Measurements from ENCODE around the gene MLLT11.
"Not testable (repeated sequence)": the region's sequence is repeated elsewhere in the genome, so short reads cannot be mapped to it uniquely, and the experiment has no call there.

The MLLT11 gene

GRCh38 chr1:151072224-151072623 is 12.0 kb downstream of the MLLT11 start:
- TF ChIP-seq EZH2 (IDR thresholded peaks at IDR 0.05) (no peak), FOXP2 (optimal IDR thresholded peaks at IDR 0.05; ENCODE audit: control extremely low read depth, extremely low read length, insufficient read depth) (no peak), POLR2AphosphoS5 (IDR thresholded peaks at IDR 0.05; ENCODE audit: borderline replicate concordance, low read depth, low read length) (no peak)
- no peak overlapping the region for H3K27ac ChIP-seq
- H3K4me3 ChIP-seq = no peak overlapping the region
- no peaks in the 10 kb centered on the region for H3K9me3 ChIP-seq (ENCODE audit: low read depth, low read length)
- no peak overlapping the region for H3K9ac ChIP-seq (ENCODE audit: insufficient read length)
- DNase-seq (ENCODE audit: low read depth, low spot score) = no peak
- H3K36me3 ChIP-seq (ENCODE audit: insufficient read depth, low read length) = peaks cover 5% of the 10 kb centered on the region

- Histone ChIP-seq H3K9ac (ENCODE audit: insufficient read length) (no peak overlapping the region), H3K36me3 (ENCODE audit: insufficient read depth, low read length) (no peaks in the 10 kb centered on the region), H3K27ac (peak overlapping the region; percentile 54; the same call in 1 of the 2 replicates), H3K9me3 (ENCODE audit: low read depth, low read length) (no peaks in the 10 kb centered on the region), H3K4me3 (no peak overlapping the region)
- DNase-seq (ENCODE audit: low read depth, low spot score) = no peak
- TF ChIP-seq EZH2 (IDR thresholded peaks at IDR 0.05) (no peak), POLR2AphosphoS5 (IDR thresholded peaks at IDR 0.05; ENCODE audit: borderline replicate concordance, low read depth, low read length) (no peak), FOXP2 (optimal IDR thresholded peaks at IDR 0.05; ENCODE audit: control extremely low read depth, extremely low read length, insufficient read depth) (no peak)
These were observed 25.9 kb downstream of the MLLT11 start for GRCh38 chr1:151085953-151086559.

GRCh38 chr1:151097426-151097825 is 37.2 kb downstream of the MLLT11 start:
- not testable (repeated sequence) for H3K27ac ChIP-seq; H3K4me3 ChIP-seq; H3K9me3 ChIP-seq (ENCODE audit: low read depth, low read length); H3K36me3 ChIP-seq (ENCODE audit: insufficient read depth, low read length); H3K9ac ChIP-seq (ENCODE audit: insufficient read length); DNase-seq (ENCODE audit: low read depth, low spot score)

- H3K27ac ChIP-seq = no peak overlapping the region
- TF ChIP-seq FOXP2 (optimal IDR thresholded peaks at IDR 0.05; ENCODE audit: control extremely low read depth, extremely low read length, insufficient read depth) (no peak), EZH2 (IDR thresholded peaks at IDR 0.05) (no peak), POLR2AphosphoS5 (IDR thresholded peaks at IDR 0.05; ENCODE audit: borderline replicate concordance, low read depth, low read length) (no peak)
- H3K4me3 ChIP-seq = no peak overlapping the region
- no peak overlapping the region for H3K9ac ChIP-seq (ENCODE audit: insufficient read length)
- H3K36me3 ChIP-seq (ENCODE audit: insufficient read depth, low read length) = no peaks in the 10 kb centered on the region
- DNase-seq (ENCODE audit: low read depth, low spot score) = no peak
- H3K9me3 ChIP-seq (ENCODE audit: low read depth, low read length) = no peaks in the 10 kb centered on the region
These were observed 37.9 kb downstream of the MLLT11 start for GRCh38 chr1:151098126-151098525.

GRCh38 chr1:151104630-151105029 is 44.4 kb downstream of the MLLT11 start:
- H3K36me3 ChIP-seq (ENCODE audit: insufficient read depth, low read length) = no peaks in the 10 kb centered on the region
- H3K9me3 ChIP-seq (ENCODE audit: low read depth, low read length) = no peaks in the 10 kb centered on the region
- TF ChIP-seq EZH2 (IDR thresholded peaks at IDR 0.05) (no peak), FOXP2 (optimal IDR thresholded peaks at IDR 0.05; ENCODE audit: control extremely low read depth, extremely low read length, insufficient read depth) (no peak), POLR2AphosphoS5 (IDR thresholded peaks at IDR 0.05; ENCODE audit: borderline replicate concordance, low read depth, low read length) (no peak)
- H3K9ac ChIP-seq (ENCODE audit: insufficient read length) = no peak overlapping the region
- no peak overlapping the region for H3K27ac ChIP-seq
- H3K4me3 ChIP-seq = no peak overlapping the region
- DNase-seq (ENCODE audit: low read depth, low spot score) = no peak

GRCh38 chr1:151106894-151107293 is 46.7 kb downstream of the MLLT11 start:
- H3K9me3 ChIP-seq (ENCODE audit: low read depth, low read length) = no peaks in the 10 kb centered on the region

GRCh38 chr1:151108331-151108730 is 48.1 kb downstream of the MLLT11 start:
- no peaks in the 10 kb centered on the region for H3K9me3 ChIP-seq (ENCODE audit: low read depth, low read length)
- TF ChIP-seq EZH2 (IDR thresholded peaks at IDR 0.05) = no peak
- no peak for TF ChIP-seq FOXP2 (optimal IDR thresholded peaks at IDR 0.05; ENCODE audit: control extremely low read depth, extremely low read length, insufficient read depth)
- TF ChIP-seq POLR2AphosphoS5 (IDR thresholded peaks at IDR 0.05; ENCODE audit: borderline replicate concordance, low read depth, low read length) = no peak
- no peaks in the 10 kb centered on the region for H3K36me3 ChIP-seq (ENCODE audit: insufficient read depth, low read length)
- no peak overlapping the region for H3K4me3 ChIP-seq
- DNase-seq (ENCODE audit: low read depth, low spot score) = no peak
- H3K27ac ChIP-seq = no peak overlapping the region
- no peak overlapping the region for H3K9ac ChIP-seq (ENCODE audit: insufficient read length)

More at GRCh38 chr1:151106894-151107293, 46.7 kb downstream of the MLLT11 start:
- DNase-seq (ENCODE audit: low read depth, low spot score) = no peak
- Histone ChIP-seq H3K4me3 (no peak overlapping the region), H3K27ac (0 out of 2 replicates have a peak overlapping the region, but pooled peaks have one; percentile 46), H3K36me3 (ENCODE audit: insufficient read depth, low read length) (no peaks in the 10 kb centered on the region), H3K9ac (ENCODE audit: insufficient read length) (no peak overlapping the region)
- TF ChIP-seq EZH2 (IDR thresholded peaks at IDR 0.05) (no peak), POLR2AphosphoS5 (IDR thresholded peaks at IDR 0.05; ENCODE audit: borderline replicate concordance, low read depth, low read length) (no peak), FOXP2 (optimal IDR thresholded peaks at IDR 0.05; ENCODE audit: control extremely low read depth, extremely low read length, insufficient read depth) (no peak)

GRCh38 chr1:151113877-151114276 is 53.7 kb downstream of the MLLT11 start:
- no peak for TF ChIP-seq EZH2 (IDR thresholded peaks at IDR 0.05)
- TF ChIP-seq FOXP2 (optimal IDR thresholded peaks at IDR 0.05; ENCODE audit: control extremely low read depth, extremely low read length, insufficient read depth) = no peak
- no peak for TF ChIP-seq POLR2AphosphoS5 (IDR thresholded peaks at IDR 0.05; ENCODE audit: borderline replicate concordance, low read depth, low read length)
- Histone ChIP-seq H3K9ac (ENCODE audit: insufficient read length) (no peak overlapping the region), H3K27ac (no peak overlapping the region), H3K36me3 (ENCODE audit: insufficient read depth, low read length) (peaks cover 5% of the 10 kb centered on the region; the same call in 1 of the 2 replicates), H3K4me3 (no peak overlapping the region), H3K9me3 (ENCODE audit: low read depth, low read length) (no peaks in the 10 kb centered on the region)
- no peak for DNase-seq (ENCODE audit: low read depth, low spot score)
